Esophagus squamous epithelium (tissue), 5 donors: ENCODE data around the gene FANCD2. TPM values are rescaled to one million over a fixed set of nuclear protein-coding genes. Genes with fewer than 3 reads are reported as not detected.

Experiments used
- DNase-seq: peaks from one replicate; lab custom pipeline; 2025; lab: John Stamatoyannopoulos, UW
- H3K27ac ChIP-seq, 4 donors: fragments of 200-600 bp; sonication (generic); one replicate each; pipeline ENCODE4 v1.5.1; 2016 to 2019; ENCODE audit warnings: mild to moderate bottlenecking in 1 of 4
- H3K27me3 ChIP-seq, 4 donors: fragments of 200-600 bp; sonication (generic); 1 replicate in 3 of 4; 2 replicates in 1 of 4; pipeline versions ENCODE4 v1.5.1 to v1.6.0; 2017 to 2021; ENCODE audit warnings: antibody characterized with exemption in 1 of 4
- H3K36me3 ChIP-seq, 3 donors: fragments of 200-600 bp; sonication (generic); one replicate each; pipeline ENCODE4 v1.5.1; 2016 to 2019
- H3K4me1 ChIP-seq, 3 donors: fragments of 200-600 bp; sonication (generic); one replicate each; pipeline ENCODE4 v1.5.1; 2017 to 2019
- H3K4me3 ChIP-seq, 4 donors: fragments of 200-600 bp; sonication (generic); 1 replicate in 3 of 4; 2 replicates in 1 of 4; pipeline ENCODE4 v1.5.1; 2016 to 2019; ENCODE audit warnings: mild to moderate bottlenecking in 2 of 4, moderate library complexity in 1 of 4
- H3K9me3 ChIP-seq, 3 donors: fragments of 200-600 bp; sonication (generic); one replicate each; pipeline ENCODE4 v1.5.1; 2016 to 2019
- POLR2A ChIP-seq, 4 donors: fragments of 450-650 bp; IDR thresholded peaks; one replicate each; pipeline ENCODE4 v1.6.1; 2017; ENCODE audit warnings: antibody characterized with exemption in 4 of 4, mild to moderate bottlenecking in 4 of 4, moderate library complexity in 3 of 4
- WGBS, 2 donors: methylation state at CpG; one replicate each; pipeline ENCODE4 v1.1.5; 2018; 5-methylcytosine and 5-hydroxymethylcytosine counted together
- intact Hi-C: fragments of 100-400 bp; cut with DNase I; formaldehyde crosslinking; loops from one replicate; pipeline ENCODE4 v1.15.0; 2022
- total RNA-seq, 4 donors: library from RNA; depleted of rRNA; stranded (reverse); fragments of >200 nt; gene quantifications; one replicate each; pipeline ENCODE4 v1.1.0, GENCODE V29; 2016
- TF ChIP-seq, protein P1 (sequence below), 6 experiments: fragments of 450-650 bp in 4 of 6; fragments of 200-600 bp in 2 of 6; sonication (generic) in 2 of 6; IDR thresholded peaks; one replicate each; pipeline ENCODE4 v1.5.1; 2016 to 2019; ENCODE audit warnings: antibody characterized with exemption in 6 of 6, mild to moderate bottlenecking in 4 of 6, moderate library complexity in 4 of 6
- donor health status: DM: yes; HTN: yes; CAD: no.

Gene FANCD2
- total RNA-seq, 4 donors from 2014 or later = 3.8 to 15.5 (median 11.1) TPM

DNA sequence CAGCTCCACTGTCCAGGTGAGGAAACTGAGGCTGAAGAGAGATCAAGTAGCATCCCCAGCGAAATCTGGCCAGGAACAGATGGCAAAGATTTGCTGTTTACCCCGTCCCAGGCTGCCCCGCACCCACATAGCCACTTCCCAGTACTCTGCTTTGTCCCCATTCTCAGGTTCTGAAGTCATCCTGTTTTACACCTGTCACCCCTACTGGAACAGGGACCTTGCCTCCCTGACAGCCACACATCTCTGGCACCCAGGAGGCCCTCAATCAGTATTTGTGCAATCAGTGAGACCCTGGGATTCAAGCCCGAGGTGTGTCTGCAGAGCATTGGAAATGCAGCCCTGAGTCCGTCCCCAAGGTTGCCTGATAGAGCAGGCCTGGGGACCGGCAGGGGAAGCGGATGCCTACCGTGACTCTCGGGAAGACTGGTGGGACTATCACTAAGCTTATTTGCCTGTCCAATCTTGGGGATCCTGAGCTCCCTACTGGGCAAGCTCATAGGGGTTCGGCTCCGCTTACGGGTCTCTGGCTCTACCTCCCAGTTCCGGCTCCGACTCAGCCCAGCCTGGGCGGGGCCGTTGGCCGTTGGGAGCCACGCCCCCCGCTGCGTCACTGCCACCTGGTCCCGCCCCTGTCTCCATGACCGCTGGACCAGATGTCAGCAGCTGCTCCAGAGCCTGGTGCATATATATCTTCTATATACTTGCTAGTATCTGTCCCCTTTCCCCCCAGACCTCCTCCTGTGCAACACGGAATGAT, 17.5 kb upstream of the FANCD2 start:
- DNase-seq = no peak
- H3K27me3 ChIP-seq = no peaks in the 10 kb centered on the region
- no peaks in the 10 kb centered on the region for H3K36me3 ChIP-seq
- WGBS, 2 donors = 9 to 46% methylated on average over 3 to 12 of the region's 23 CpGs
- intact Hi-C loops = no loop called here
- H3K27ac ChIP-seq = peak overlapping the region; percentile 17 to 81 (median 74)
- H3K4me3 ChIP-seq = peak overlapping the region; percentile 15 to 71 (median 53)
- H3K4me1 ChIP-seq = peaks cover 26 to 38% (median 27%) of the 10 kb centered on the region in 3 donors
- peak in 1 of 4 donors; percentile 49 for TF ChIP-seq POLR2A (IDR thresholded peaks at IDR 0.05)
- TF ChIP-seq, protein P1, sequence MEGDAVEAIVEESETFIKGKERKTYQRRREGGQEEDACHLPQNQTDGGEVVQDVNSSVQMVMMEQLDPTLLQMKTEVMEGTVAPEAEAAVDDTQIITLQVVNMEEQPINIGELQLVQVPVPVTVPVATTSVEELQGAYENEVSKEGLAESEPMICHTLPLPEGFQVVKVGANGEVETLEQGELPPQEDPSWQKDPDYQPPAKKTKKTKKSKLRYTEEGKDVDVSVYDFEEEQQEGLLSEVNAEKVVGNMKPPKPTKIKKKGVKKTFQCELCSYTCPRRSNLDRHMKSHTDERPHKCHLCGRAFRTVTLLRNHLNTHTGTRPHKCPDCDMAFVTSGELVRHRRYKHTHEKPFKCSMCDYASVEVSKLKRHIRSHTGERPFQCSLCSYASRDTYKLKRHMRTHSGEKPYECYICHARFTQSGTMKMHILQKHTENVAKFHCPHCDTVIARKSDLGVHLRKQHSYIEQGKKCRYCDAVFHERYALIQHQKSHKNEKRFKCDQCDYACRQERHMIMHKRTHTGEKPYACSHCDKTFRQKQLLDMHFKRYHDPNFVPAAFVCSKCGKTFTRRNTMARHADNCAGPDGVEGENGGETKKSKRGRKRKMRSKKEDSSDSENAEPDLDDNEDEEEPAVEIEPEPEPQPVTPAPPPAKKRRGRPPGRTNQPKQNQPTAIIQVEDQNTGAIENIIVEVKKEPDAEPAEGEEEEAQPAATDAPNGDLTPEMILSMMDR (IDR thresholded peaks at IDR 0.05) = no peak
- no peaks in the 10 kb centered on the region for H3K9me3 ChIP-seq

GRCh38 chr3:10010421-10010877, 15.8 kb upstream of the FANCD2 start:
- H3K9me3 ChIP-seq = no peaks in the 10 kb centered on the region
- H3K4me1 ChIP-seq = peaks cover 26 to 46% (median 27%) of the 10 kb centered on the region in 3 donors
- WGBS, 2 donors = 6 to 31% methylated on average over 2 of the region's 9 CpGs
- no peaks in the 10 kb centered on the region for H3K27me3 ChIP-seq
- intact Hi-C loops = loop anchor here (10.0 kb wide), 1 partner anchor 66 kb away; no protein-coding TSS in a partner anchor
- peak overlapping the region; percentile 43 to 72 (median 68) for H3K4me3 ChIP-seq
- peak overlapping the region; percentile 66 to 84 (median 78) for H3K27ac ChIP-seq
- no peaks in the 10 kb centered on the region for H3K36me3 ChIP-seq
- TF ChIP-seq POLR2A (IDR thresholded peaks at IDR 0.05) = no peak
- TF ChIP-seq, protein P1 (IDR thresholded peaks at IDR 0.05) = no peak
- DNase-seq = no peak

GRCh38 chr3:10010878-10011465, 15.3 kb upstream of the FANCD2 start:
- Histone ChIP-seq H3K4me1 (peaks cover 28 to 51% (median 31%) of the 10 kb centered on the region in 3 donors), H3K4me3 (peak overlapping the region; percentile 43 to 72 (median 68)), H3K9me3 (no peaks in the 10 kb centered on the region), H3K27me3 (no peaks in the 10 kb centered on the region), H3K27ac (peak overlapping the region; percentile 66 to 84 (median 78)), H3K36me3 (no peaks in the 10 kb centered on the region)
- DNase-seq = peak; percentile 82
- TF ChIP-seq POLR2A (IDR thresholded peaks at IDR 0.05) = peak in 1 of 4 donors; percentile 66
- TF ChIP-seq, protein P1 (IDR thresholded peaks at IDR 0.05) = no peak
- intact Hi-C loops = loop anchor here (10.0 kb wide), 1 partner anchor 66 kb away; no protein-coding TSS in a partner anchor
- 0% methylated on average over 2 to 9 of the region's 51 CpGs for WGBS, 2 donors

GRCh38 chr3:10011631-10012030, 14.6 kb upstream of the FANCD2 start:
- H3K9me3 ChIP-seq = no peaks in the 10 kb centered on the region
- WGBS, 2 donors = 32% methylated on average over 6 of the region's 8 CpGs; no CpG with 5 or more reads in 1 of the 2 donors
- H3K4me1 ChIP-seq = peaks cover 32 to 58% (median 35%) of the 10 kb centered on the region in 3 donors
- DNase-seq = no peak
- TF ChIP-seq POLR2A (IDR thresholded peaks at IDR 0.05) = no peak
- TF ChIP-seq, protein P1 (IDR thresholded peaks at IDR 0.05) = no peak
- H3K36me3 ChIP-seq = no peaks in the 10 kb centered on the region
- peak overlapping the region; percentile 27 to 79 (median 69) for H3K27ac ChIP-seq
- H3K4me3 ChIP-seq = peak overlapping the region; percentile 43 to 72 (median 68)
- no peaks in the 10 kb centered on the region for H3K27me3 ChIP-seq
- intact Hi-C loops = loop anchor here (10.0 kb wide), 1 partner anchor 67 kb away; no protein-coding TSS in a partner anchor
